Measurements from ENCODE around the gene ELANE. TPM values are rescaled to one million over a fixed set of nuclear protein-coding genes. Genes with fewer than 3 reads are reported as not detected.

ELANE gene
- total RNA-seq, 1 donor from 2014 or later = 0.67 TPM

DNA sequence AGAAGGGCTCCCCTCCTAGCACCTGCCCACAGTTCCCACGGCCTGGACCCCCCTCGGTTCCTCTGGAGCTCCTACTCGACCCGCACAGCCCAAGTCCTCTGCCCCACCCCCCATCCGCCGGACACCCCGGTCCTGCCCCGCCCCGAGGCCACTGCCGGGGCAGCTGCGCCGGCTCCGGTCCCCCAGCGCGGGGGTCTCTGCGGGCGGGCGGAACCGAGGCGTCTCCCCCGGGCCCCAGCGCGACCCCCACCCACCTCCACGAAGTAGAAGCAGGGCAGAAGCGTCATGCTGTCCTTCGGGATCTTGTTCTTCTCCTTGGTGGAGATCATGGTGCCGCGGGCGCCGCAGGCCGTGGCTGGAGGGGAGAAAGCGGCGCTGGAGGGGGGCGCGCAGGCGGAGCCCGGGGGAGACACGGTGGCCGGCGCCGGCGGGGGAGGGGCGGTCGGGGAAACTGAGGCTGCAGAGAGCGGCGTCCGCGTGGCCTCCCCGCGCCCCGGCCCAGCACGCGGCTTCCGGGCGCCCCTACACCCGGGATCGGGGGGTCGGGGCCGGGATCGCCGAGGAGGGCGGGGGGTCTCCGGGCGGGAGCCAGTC lies 30.8 kb upstream of the ELANE start:
- Histone ChIP-seq H3K27me3 (ENCODE audit: control insufficient read depth, insufficient read depth, low read length) (peaks cover 16% of the 10 kb centered on the region), H3K36me3 (ENCODE audit: control insufficient read depth, insufficient read depth, low read length) (no peaks in the 10 kb centered on the region), H3K4me3 (ENCODE audit: low read depth, low read length) (peak overlapping the region; percentile 10)
- TF ChIP-seq CTCF (IDR thresholded peaks at IDR 0.05; ENCODE audit: insufficient read depth, low read length, poor library complexity, severe bottlenecking) = no peak
- no peak for DNase-seq (ENCODE audit: low read depth)

DNA sequence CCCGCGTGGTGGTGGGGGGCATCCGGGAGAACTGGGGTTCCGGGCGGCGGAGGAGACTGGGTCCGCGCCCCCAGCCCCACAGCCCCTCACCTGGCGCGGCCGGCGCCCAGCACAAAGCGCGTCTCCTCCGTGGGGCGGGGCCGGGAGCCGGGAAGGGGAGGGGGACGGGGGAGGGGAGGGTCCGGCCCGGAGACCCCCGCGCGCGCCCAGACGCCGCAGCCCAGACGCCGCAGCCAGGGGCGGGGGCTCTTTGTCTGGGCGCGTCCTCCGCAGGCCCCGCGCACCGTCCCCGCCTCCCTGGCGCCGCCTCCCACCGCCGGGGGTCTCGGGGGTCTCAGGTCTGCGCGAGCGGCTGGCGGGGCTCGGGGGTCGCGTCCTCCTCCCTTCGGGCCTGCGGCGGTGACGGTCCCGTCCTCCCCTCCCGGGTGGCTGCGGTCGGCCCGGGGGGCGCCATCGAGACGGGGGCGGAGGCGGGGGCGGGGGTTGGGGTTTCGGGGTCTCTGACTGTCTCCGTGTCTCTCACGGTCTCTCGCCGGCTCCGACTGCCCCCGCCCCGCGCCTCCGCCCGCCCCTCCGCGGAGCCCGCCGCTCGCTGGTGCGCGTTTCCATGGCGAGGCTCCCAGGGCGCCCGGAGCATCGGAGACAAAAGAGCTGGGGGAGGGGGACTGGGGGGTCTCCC lies 30.1 kb upstream of the ELANE start, which contains the start of gene PLPPR3:
PLPPR3 (minus strand) TSS at position 131 of the 679 bp plus-strand sequence. CDS start 396 bp downstream, outside the sequence.
- no peak for TF ChIP-seq CTCF (IDR thresholded peaks at IDR 0.05; ENCODE audit: insufficient read depth, low read length, poor library complexity, severe bottlenecking)
- Histone ChIP-seq H3K27me3 (ENCODE audit: control insufficient read depth, insufficient read depth, low read length) (peaks cover 16% of the 10 kb centered on the region), H3K4me3 (ENCODE audit: low read depth, low read length) (peak within 1 kb of the TSS; percentile 10), H3K36me3 (ENCODE audit: control insufficient read depth, insufficient read depth, low read length) (no peaks in the 10 kb centered on the region)
- DNase-seq (ENCODE audit: low read depth) = no peak

- no peak for DNase-seq (ENCODE audit: low read depth)
- H3K36me3 ChIP-seq (ENCODE audit: control insufficient read depth, insufficient read depth, low read length) = no peaks in the 10 kb centered on the region
- no peak for TF ChIP-seq CTCF (IDR thresholded peaks at IDR 0.05; ENCODE audit: insufficient read depth, low read length, poor library complexity, severe bottlenecking)
- H3K4me3 ChIP-seq (ENCODE audit: low read depth, low read length) = no peak overlapping the region
- H3K27me3 ChIP-seq (ENCODE audit: control insufficient read depth, insufficient read depth, low read length) = peaks cover 16% of the 10 kb centered on the region
These were observed 28.5 kb upstream of the ELANE start for GRCh38 chr19:823565-824121.

DNA sequence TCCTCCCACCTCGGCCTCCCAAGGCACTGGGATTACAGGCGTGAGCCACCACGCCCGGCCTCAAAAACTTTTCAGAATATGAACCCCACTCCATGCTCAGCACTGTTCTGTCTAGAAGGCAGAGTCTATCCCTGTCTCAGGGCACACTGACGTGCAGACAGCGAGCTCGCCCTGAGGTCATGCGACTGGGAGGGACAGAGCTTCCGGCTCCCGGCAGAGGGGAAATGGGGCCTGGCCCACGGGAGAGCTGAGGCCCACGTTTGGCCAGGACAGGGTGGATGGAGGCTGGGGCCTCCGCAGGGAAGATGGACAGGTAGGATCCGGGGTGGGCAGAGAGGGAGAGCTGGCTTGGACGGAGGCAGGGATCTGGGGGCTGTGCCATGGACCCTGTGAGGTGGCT lies 27.2 kb upstream of the ELANE start:
- Histone ChIP-seq H3K27me3 (ENCODE audit: control insufficient read depth, insufficient read depth, low read length) (peaks cover 23% of the 10 kb centered on the region), H3K36me3 (ENCODE audit: control insufficient read depth, insufficient read depth, low read length) (no peaks in the 10 kb centered on the region), H3K4me3 (ENCODE audit: low read depth, low read length) (no peak overlapping the region)
- no peak for DNase-seq (ENCODE audit: low read depth)
- no peak for TF ChIP-seq CTCF (IDR thresholded peaks at IDR 0.05; ENCODE audit: insufficient read depth, low read length, poor library complexity, severe bottlenecking)

DNA sequence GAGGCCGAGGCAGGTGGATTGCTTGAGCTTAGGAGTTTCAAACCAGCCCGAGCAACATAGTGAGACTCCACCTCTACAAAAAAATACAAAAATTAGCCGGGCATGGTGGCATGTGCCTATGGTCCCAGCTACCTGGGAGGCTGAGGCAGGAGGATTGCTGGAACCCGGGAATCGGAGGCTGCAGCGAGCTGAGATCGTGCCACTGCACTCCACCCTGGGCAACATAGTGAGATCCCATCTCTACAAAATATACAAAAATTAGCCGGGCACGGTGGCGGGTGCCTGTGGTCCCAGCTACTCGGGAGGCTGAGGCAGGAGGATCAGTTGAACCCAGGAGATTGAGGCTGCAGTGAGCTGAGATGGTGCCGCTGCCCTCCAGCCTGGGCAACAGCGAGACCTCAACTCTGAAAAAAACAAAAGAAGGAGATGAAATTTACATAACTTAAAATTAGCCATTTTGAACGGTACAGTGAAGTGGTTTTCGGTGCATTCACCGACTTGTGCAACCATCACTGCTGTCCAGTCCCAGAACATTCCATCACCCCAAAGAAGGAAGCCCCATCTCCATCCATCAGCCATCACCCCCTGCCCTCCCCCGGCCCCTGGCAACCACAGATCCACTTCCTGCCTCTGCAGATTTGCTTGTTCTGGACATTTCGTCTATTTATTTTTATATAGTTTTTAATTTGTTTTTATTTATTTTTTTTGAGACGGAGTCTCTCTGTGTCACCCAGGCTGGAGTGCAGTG lies 26.0 kb upstream of the ELANE start:
- H3K4me3 ChIP-seq (ENCODE audit: low read depth, low read length) = no peak overlapping the region
- no peak for DNase-seq (ENCODE audit: low read depth)
- H3K36me3 ChIP-seq (ENCODE audit: control insufficient read depth, insufficient read depth, low read length) = no peaks in the 10 kb centered on the region
- TF ChIP-seq CTCF (IDR thresholded peaks at IDR 0.05; ENCODE audit: insufficient read depth, low read length, poor library complexity, severe bottlenecking) = no peak
- H3K27me3 ChIP-seq (ENCODE audit: control insufficient read depth, insufficient read depth, low read length) = peaks cover 28% of the 10 kb centered on the region

Measured in kidney epithelial cell (primary cell).